Fibroblast of the aortic adventitia (primary cell): ENCODE results near the gene DPEP2. TPM values are rescaled to one million over a fixed set of nuclear protein-coding genes. Genes with fewer than 3 reads are reported as not detected.
A peak's percentile ranks its signal among the peaks of the same experiment; 100 is the strongest.

Experiments
- DNase-seq: peaks from one replicate; pipeline ENCODE4 v3.0.0-alpha.2; 2010; ENCODE audit warnings: low read depth
- H3K4me3 ChIP-seq: 2 replicates; pipeline ENCODE4 v1.5.1; 2011; ENCODE audit warnings: low read depth, mild to moderate bottlenecking, control low read depth, low read length, moderate library complexity
- total RNA-seq: library from RNA; depleted of rRNA; stranded (reverse); fragments of >200 nt; gene quantifications from 2 replicates; pipeline ENCODE4 v1.2.3, GENCODE V29; 2012; ENCODE audit warnings: low replicate concordance
- TF ChIP-seq, protein P1 (sequence below): IDR thresholded peaks from 2 replicates; pipeline ENCODE4 v1.5.1; 2011; ENCODE audit warnings: mild to moderate bottlenecking, low read length, control low read depth, inconsistent platforms; ENCODE audit not compliant: insufficient read depth

The DPEP2 gene
- total RNA-seq, 1 donor = not detected

DNA sequence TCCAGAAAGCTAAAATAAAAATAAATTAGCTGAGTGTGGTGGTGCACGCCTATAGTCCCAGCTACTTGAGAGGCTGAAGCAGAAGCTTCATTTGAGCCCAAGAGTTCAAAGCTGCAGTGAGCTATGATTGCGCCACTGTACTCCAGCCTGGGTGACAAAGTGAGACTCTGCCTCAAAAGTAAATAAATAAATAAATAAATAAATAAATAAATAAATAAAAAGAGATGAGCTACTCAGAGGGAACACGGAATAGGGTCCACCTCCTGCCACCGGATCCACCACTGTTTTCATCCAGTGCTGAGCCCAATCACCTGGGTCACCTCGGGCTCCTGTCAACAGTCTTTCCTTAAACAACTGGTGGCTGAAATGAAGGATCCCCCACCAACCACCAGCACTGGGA is 12.3 kb downstream of the DPEP2 start:
- no peak overlapping the region for H3K4me3 ChIP-seq
- TF ChIP-seq, protein P1, sequence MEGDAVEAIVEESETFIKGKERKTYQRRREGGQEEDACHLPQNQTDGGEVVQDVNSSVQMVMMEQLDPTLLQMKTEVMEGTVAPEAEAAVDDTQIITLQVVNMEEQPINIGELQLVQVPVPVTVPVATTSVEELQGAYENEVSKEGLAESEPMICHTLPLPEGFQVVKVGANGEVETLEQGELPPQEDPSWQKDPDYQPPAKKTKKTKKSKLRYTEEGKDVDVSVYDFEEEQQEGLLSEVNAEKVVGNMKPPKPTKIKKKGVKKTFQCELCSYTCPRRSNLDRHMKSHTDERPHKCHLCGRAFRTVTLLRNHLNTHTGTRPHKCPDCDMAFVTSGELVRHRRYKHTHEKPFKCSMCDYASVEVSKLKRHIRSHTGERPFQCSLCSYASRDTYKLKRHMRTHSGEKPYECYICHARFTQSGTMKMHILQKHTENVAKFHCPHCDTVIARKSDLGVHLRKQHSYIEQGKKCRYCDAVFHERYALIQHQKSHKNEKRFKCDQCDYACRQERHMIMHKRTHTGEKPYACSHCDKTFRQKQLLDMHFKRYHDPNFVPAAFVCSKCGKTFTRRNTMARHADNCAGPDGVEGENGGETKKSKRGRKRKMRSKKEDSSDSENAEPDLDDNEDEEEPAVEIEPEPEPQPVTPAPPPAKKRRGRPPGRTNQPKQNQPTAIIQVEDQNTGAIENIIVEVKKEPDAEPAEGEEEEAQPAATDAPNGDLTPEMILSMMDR = no peak
- DNase-seq = no peak

DNA sequence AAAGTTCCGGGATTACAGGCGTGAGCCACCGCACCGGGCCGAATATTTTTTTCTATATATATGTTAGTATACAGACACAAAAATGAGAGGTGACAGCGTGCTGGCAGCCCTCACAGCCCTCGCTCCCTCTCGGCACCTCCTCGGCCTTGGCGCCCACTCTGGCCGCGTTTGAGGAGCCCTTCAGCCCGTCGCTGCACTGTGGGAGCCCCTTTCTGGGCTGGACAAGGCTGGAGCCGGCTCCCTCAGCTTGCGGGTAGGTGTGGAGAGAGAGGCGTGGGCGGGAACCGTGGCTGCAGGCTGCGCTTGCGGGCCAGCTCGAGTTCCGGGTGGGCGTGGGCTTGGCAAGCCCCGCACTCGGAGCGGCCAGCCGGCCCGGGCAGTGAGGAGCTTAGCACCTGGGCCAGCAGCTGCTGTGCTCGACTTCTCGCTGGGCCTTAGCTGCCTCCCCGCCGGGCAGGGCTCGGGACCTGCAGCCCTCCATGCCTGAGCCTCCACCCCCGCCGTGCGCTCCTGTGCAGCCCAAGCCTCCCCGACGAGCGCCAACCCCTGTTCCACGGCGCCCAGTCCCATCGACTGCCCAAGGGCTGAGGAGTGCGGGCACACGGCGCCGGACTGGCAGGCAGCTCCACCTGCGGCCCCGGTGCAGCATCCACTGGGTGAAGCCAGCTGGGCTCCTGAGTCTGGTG is 17.1 kb downstream of the DPEP2 start:
- no peak for DNase-seq
- no peak overlapping the region for H3K4me3 ChIP-seq
- TF ChIP-seq, protein P1 = no peak

DNA sequence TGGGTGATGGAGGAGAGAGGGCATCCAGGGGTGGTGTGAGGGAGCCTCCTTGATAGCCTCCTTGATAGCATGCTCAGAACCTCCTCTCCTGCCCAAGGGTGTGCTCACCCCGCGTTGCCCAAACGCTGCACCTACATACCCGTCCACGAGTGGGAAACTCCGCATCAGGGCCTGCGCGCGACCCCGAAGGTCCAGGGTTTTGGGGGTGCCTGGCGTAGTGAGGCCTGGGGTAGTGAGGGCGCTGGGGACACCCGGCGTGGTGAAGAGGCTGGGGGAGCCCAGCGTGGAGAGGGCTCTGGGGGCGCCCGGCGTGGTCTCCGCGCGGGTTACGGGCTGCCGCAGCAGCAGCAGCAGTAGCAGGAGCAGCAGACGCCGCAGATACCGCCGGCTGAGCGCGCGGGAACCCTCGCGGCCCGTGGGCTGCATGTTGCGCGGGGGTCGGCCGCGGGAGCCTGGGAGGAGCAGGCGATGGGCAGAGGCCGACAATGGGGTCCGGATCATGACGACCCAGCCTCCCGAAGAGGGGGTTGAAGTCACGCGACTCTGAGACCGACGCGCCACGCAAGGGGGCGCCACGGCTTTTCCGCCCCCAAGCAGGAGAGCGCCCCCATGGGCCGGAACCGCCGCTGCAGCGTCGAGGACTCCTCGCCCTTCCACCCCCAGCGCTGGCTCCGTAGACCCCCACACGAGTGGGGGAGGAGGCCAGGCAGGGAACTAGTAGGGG is 19.2 kb downstream of the DPEP2 start, which contains the start of gene DPEP3:
Gene DPEP3, minus strand, starts transcription at position 545 of the 724 bp plus-strand sequence. Its CDS starts 119 bp downstream, at position 426.
- TF ChIP-seq, protein P1 = peak; percentile 30
- no peak within 1 kb of the TSS for H3K4me3 ChIP-seq
- DNase-seq = no peak

DNA sequence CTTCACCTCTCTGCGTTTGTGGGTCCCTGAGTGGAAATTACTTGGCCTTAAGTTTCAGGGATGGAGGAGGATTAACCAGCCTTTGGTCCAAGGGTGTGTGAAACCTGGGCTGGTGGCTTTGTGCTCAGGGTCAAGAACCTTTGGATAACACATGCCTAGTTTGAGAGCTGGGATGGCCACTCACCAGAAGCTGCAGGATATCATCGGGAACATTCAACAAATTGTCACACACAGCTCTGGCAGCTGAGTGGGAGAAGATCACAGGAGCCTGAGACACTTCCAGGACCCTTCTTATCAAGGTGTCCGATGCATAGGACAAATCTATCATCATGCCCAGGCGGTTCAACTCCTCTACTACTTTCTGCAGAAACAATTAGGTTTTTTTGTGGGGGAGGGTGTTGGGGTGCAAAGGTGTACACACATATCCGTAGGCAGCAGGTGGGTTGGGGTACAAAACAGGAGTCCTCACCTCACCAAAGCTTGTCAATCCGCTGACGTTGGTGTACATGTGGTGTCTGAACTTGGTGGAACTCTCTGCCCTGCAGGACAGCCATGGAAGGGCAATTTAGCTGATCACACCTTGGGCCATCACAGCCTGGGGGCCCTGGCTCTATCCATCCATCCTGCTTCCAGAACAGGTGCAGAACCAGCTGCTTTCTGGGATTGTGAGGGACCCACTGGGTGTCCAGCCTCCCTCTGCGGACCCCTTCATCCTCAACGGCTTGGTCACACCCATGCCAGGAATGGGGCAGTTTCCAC is 21.6 kb downstream of the DPEP2 start:
- TF ChIP-seq, protein P1 = no peak
- DNase-seq = no peak
- no peak overlapping the region for H3K4me3 ChIP-seq

DNA sequence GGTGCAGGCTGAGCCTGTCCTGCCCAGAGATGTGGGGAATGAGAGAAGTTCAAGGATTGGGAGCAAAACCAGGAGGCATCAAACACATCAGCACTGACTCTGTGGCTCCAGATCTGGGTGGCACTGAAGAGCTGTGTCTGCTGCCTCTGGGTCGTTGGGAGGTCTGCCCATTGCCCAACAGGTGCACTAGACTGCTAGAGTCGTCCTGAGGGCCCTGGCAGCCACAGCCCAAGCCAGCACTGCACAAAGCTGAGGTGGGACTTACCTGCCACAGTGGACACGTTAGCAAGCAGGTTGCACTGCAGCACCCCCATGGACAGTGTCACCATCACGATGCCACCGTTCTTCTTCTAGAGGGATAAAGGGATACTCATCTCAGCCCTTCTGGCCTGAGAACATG is 22.3 kb downstream of the DPEP2 start:
- TF ChIP-seq, protein P1 = no peak
- no peak for DNase-seq
- H3K4me3 ChIP-seq = no peak overlapping the region

DNA sequence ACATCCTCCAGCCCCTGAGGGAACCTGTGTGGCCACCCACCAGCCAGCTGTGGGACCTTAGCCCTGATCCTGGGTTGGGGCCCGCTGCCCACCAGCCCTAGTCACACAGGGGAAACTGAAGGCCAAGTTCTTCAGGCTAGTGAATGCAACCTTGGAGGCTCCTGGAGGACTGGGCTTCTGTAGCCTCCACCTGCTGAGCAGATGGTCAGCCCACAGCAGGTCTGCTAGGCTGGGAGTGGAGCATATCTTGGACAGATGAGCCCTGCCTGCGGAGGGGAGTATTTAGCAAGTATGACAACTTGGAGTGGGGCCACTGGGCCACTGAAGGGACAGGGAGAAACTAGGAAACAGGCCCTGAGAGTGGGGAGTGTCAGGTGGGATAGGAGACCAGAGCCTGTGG is 23.1 kb downstream of the DPEP2 start:
- DNase-seq = no peak
- TF ChIP-seq, protein P1 = no peak
- H3K4me3 ChIP-seq = no peak overlapping the region
